ENCODE measurements around the gene EXT2.

DNA sequence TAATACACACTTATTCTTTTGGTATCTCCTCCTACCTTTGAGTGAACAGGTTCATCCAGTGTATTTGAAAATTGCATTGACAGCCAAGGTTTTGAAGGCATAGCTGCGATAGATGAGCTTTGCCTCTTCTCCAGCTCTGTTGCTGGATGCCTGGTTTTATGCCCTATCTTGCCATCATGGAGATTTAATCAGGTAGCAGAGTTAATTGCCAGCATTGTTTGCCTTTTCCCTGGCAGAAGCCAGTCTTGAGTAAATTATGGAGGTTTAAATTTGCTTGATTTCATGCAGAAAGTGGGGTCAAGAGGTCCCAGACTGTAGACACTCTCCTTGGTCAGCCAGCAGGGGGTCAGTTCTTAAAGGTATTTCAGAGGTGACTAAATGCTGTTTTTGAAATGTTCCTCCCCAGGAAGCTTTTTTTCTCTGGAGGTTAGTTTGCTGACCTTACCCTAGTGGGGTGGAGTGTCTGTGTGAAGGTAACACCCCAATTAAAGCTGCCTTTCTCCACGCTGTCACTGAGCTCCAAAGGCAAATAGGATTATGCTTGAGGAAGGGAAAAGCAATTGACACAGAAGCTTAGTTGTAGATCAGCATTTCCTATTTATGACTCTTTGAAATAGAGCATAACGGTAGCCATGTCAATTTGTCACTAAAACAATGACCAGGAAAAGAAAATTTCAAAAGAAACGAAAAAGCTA is 96.0 kb downstream of the EXT2 start:
- TF ChIP-seq OSR1 (CRISPR knock-in tag; IDR thresholded peaks at IDR 0.05) (no peak), ISL1 (CRISPR knock-in tag; IDR thresholded peaks at IDR 0.05) (no peak), ZFP3 (CRISPR knock-in tag; IDR thresholded peaks at IDR 0.05) (no peak), BACH2 (CRISPR knock-in tag; IDR thresholded peaks at IDR 0.05; ENCODE audit: borderline replicate concordance) (no peak), ARNTL (CRISPR knock-in tag; IDR thresholded peaks at IDR 0.05; ENCODE audit: borderline replicate concordance, low read depth) (no peak), PPARA (CRISPR knock-in tag; IDR thresholded peaks at IDR 0.05; ENCODE audit: borderline replicate concordance) (no peak), ESRRG (CRISPR knock-in tag; IDR thresholded peaks at IDR 0.05) (no peak), ZFP30 (CRISPR knock-in tag; IDR thresholded peaks at IDR 0.05) (no peak), CSDC2 (CRISPR knock-in tag; IDR thresholded peaks at IDR 0.05) (no peak), TCF4 (CRISPR knock-in tag; IDR thresholded peaks at IDR 0.05; ENCODE audit: borderline replicate concordance) (peak; percentile 64; the same call in 1 of the 2 replicates)
- TF ChIP-seq, protein P1, sequence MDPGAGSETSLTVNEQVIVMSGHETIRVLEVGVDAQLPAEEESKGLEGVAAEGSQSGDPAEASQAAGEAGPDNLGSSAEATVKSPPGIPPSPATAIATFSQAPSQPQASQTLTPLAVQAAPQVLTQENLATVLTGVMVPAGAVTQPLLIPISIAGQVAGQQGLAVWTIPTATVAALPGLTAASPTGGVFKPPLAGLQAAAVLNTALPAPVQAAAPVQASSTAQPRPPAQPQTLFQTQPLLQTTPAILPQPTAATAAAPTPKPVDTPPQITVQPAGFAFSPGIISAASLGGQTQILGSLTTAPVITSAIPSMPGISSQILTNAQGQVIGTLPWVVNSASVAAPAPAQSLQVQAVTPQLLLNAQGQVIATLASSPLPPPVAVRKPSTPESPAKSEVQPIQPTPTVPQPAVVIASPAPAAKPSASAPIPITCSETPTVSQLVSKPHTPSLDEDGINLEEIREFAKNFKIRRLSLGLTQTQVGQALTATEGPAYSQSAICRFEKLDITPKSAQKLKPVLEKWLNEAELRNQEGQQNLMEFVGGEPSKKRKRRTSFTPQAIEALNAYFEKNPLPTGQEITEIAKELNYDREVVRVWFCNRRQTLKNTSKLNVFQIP (CRISPR knock-in tag; IDR thresholded peaks at IDR 0.05; ENCODE audit: borderline replicate concordance, low read depth): no peak
- TF ChIP-seq, protein P2, sequence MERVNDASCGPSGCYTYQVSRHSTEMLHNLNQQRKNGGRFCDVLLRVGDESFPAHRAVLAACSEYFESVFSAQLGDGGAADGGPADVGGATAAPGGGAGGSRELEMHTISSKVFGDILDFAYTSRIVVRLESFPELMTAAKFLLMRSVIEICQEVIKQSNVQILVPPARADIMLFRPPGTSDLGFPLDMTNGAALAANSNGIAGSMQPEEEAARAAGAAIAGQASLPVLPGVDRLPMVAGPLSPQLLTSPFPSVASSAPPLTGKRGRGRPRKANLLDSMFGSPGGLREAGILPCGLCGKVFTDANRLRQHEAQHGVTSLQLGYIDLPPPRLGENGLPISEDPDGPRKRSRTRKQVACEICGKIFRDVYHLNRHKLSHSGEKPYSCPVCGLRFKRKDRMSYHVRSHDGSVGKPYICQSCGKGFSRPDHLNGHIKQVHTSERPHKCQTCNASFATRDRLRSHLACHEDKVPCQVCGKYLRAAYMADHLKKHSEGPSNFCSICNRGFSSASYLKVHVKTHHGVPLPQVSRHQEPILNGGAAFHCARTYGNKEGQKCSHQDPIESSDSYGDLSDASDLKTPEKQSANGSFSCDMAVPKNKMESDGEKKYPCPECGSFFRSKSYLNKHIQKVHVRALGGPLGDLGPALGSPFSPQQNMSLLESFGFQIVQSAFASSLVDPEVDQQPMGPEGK (CRISPR knock-in tag; IDR thresholded peaks at IDR 0.05; ENCODE audit: borderline replicate concordance): no peak
- TF ChIP-seq, protein P3, sequence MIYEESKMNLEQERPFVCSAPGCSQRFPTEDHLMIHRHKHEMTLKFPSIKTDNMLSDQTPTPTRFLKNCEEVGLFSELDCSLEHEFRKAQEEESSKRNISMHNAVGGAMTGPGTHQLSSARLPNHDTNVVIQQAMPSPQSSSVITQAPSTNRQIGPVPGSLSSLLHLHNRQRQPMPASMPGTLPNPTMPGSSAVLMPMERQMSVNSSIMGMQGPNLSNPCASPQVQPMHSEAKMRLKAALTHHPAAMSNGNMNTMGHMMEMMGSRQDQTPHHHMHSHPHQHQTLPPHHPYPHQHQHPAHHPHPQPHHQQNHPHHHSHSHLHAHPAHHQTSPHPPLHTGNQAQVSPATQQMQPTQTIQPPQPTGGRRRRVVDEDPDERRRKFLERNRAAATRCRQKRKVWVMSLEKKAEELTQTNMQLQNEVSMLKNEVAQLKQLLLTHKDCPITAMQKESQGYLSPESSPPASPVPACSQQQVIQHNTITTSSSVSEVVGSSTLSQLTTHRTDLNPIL (CRISPR knock-in tag; IDR thresholded peaks at IDR 0.05; ENCODE audit: low read depth): no peak
